PC-3 (cell line): Measurements from ENCODE around the gene MYH14. TPM values are rescaled to one million over a fixed set of nuclear protein-coding genes. Genes with fewer than 3 reads are reported as not detected.

Experiments
- ATAC-seq: fragments of 200-7000 bp; cut with Tn5 transposase; 2 replicates; pipeline ENCODE4 v1.9.1; 2020; ENCODE audit warnings: mild to moderate bottlenecking, moderate library complexity
- BruUV-seq: library from RNA; stranded (reverse); fragments of 400-500 nt; replicated peaks from 2 replicates; lab custom pipeline; 2021; lab: Mats Ljungman, UMichigan
- CTCF ChIA-PET: fragments of 300-600 bp; sonication (Branson Sonifier 250); formaldehyde crosslinking; loops from one replicate; lab custom pipeline; 2022; ENCODE audit warnings: antibody characterized with exemption; lab: Charles Lee
- POLR2A ChIA-PET: fragments of 300-600 bp; sonication (Branson Sonifier 250); formaldehyde crosslinking; loops from one replicate; lab custom pipeline; 2022; ENCODE audit warnings: antibody characterized with exemption; ENCODE audit not compliant: unreplicated experiment; lab: Charles Lee
- DNase-seq: peaks from one replicate; pipeline ENCODE4 v3.0.0-alpha.2; 2015
- H2AFZ ChIP-seq: fragments of 300-600 bp; sonication (generic); 2 replicates; pipeline ENCODE4 v1.6.0; 2016; ENCODE audit warnings: antibody characterized with exemption, low read length
- H3F3A ChIP-seq: fragments of 300-600 bp; sonication (generic); one replicate; pipeline ENCODE4 v1.6.0; 2017; ENCODE audit warnings: antibody characterized with exemption, low read length, control low read depth, mild to moderate bottlenecking; ENCODE audit not compliant: unreplicated experiment
- H3K27ac ChIP-seq: fragments of 300-600 bp; sonication (generic); 2 replicates; pipeline ENCODE4 v1.5.1; 2016; ENCODE audit warnings: mild to moderate bottlenecking, low read length
- H3K27me3 ChIP-seq: fragments of 300-600 bp; sonication (generic); 2 replicates; pipeline ENCODE4 v1.6.1; 2016; ENCODE audit warnings: low read length, mixed read lengths
- H3K36me3 ChIP-seq: fragments of 300-600 bp; sonication (generic); 2 replicates; pipeline ENCODE4 v1.6.1; 2016; ENCODE audit warnings: low read depth, mixed run types, low read length, mixed read lengths
- H3K4me1 ChIP-seq: fragments of 300-600 bp; sonication (generic); 2 replicates; pipeline ENCODE4 v1.5.1; 2016; ENCODE audit warnings: low read length; ENCODE audit not compliant: insufficient read depth
- H3K4me2 ChIP-seq: fragments of 300-600 bp; sonication (generic); 2 replicates; pipeline ENCODE4 v1.6.0; 2016; ENCODE audit warnings: low read length
- H3K4me3 ChIP-seq: fragments of 300-600 bp; sonication (generic); 2 replicates; pipeline ENCODE4 v1.5.1; 2016; ENCODE audit warnings: mild to moderate bottlenecking, low read length, mixed read lengths
- H3K79me2 ChIP-seq: fragments of 300-600 bp; sonication (generic); 2 replicates; pipeline ENCODE4 v1.6.1; 2017; ENCODE audit warnings: low read length, mixed read lengths
- H3K9ac ChIP-seq: fragments of 300-600 bp; sonication (generic); 2 replicates; pipeline ENCODE4 v1.6.0; 2016; ENCODE audit warnings: mild to moderate bottlenecking, low read length
- H3K9me2 ChIP-seq: fragments of 300-600 bp; sonication (generic); replicated peaks from 2 replicates; pipeline ENCODE4 v1.6.1; 2016; ENCODE audit warnings: mixed run types, low read length, mixed read lengths
- H3K9me3 ChIP-seq: fragments of 300-600 bp; sonication (generic); 2 replicates; pipeline ENCODE4 v1.6.1; 2016; ENCODE audit warnings: low read length, mixed read lengths
- H4K20me1 ChIP-seq: fragments of 300-600 bp; sonication (generic); 2 replicates; pipeline ENCODE4 v1.6.1; 2016; ENCODE audit warnings: low read length, mixed read lengths
- CTCF ChIP-seq: fragments of 300-600 bp; sonication (generic); conservative IDR thresholded peaks from 2 replicates; pipeline ENCODE4 v1.5.1; 2017; ENCODE audit warnings: antibody characterized with exemption, low read depth, mild to moderate bottlenecking, low read length
- EZH2 ChIP-seq: fragments of 300-600 bp; sonication (generic); IDR thresholded peaks from one replicate; pipeline ENCODE4 v1.6.1; 2017; ENCODE audit warnings: antibody characterized with exemption, mild to moderate bottlenecking, low read length; ENCODE audit not compliant: unreplicated experiment
- EZH2phosphoT487 ChIP-seq: fragments of 300-600 bp; sonication (generic); IDR thresholded peaks from 2 replicates; pipeline ENCODE4 v1.6.1; 2018; ENCODE audit warnings: mild to moderate bottlenecking, antibody characterized with exemption, low read length, borderline replicate concordance
- intact Hi-C: fragments of 100-400 bp; cut with micrococcal nuclease; formaldehyde crosslinking; loops from 2 replicates; pipeline ENCODE4 v1.9.0; 2023
- total RNA-seq: library from RNA; depleted of rRNA; stranded (reverse); fragments of >200 nt; gene quantifications from 2 replicates; pipeline ENCODE4 v1.2.3, GENCODE V29; 2014; rRNA removed

MYH14 gene
- total RNA-seq, 1 experiment from 2014 or later, result 20.2 TPM

GRCh38 chr19:50358483-50359327 lies 155.3 kb downstream of the MYH14 start:
- Histone ChIP-seq H3F3A (no peaks in the 10 kb centered on the region), H3K27me3 (no peaks in the 10 kb centered on the region), H3K4me2 (peak overlapping the region; percentile 79), H3K4me1 (no peaks in the 10 kb centered on the region; the same call in 1 of the 2 replicates), H3K9me2 (no peaks in the 10 kb centered on the region), H3K9ac (no peak overlapping the region), H4K20me1 (no peaks in the 10 kb centered on the region), H3K36me3 (no peaks in the 10 kb centered on the region), H2AFZ (peak overlapping the region; percentile 65; the same call in 1 of the 2 replicates), H3K79me2 (no peaks in the 10 kb centered on the region), H3K9me3 (no peaks in the 10 kb centered on the region), H3K27ac (no peak overlapping the region), H3K4me3 (peak overlapping the region; percentile 60)
- CTCF ChIA-PET, result no interaction called here
- BruUV-seq, result no TSS peak
- POLR2A ChIA-PET, result no interaction called here
- TF ChIP-seq CTCF (no peak), EZH2 (no peak), EZH2phosphoT487 (no peak)
- ATAC-seq (no peak), DNase-seq (peak; percentile 32)
- intact Hi-C loops, result no loop called here

GRCh38 chr19:50359328-50359818 lies 156.0 kb downstream of the MYH14 start:
- no peaks in the 10 kb centered on the region for H3K79me2 ChIP-seq
- POLR2A ChIA-PET, result no interaction called here
- no peak for ATAC-seq
- no peaks in the 10 kb centered on the region; the same call in 1 of the 2 replicates for H3K4me1 ChIP-seq
- no peak overlapping the region for H3K27ac ChIP-seq
- no peaks in the 10 kb centered on the region for H3K27me3 ChIP-seq
- no peak overlapping the region for H3K9ac ChIP-seq
- H3K9me2 ChIP-seq, result no peaks in the 10 kb centered on the region
- H2AFZ ChIP-seq, result no peak overlapping the region
- intact Hi-C loops, result no loop called here
- no TSS peak for BruUV-seq
- H3F3A ChIP-seq, result no peaks in the 10 kb centered on the region
- TF ChIP-seq EZH2 (no peak), EZH2phosphoT487 (no peak), CTCF (no peak)
- no peaks in the 10 kb centered on the region for H3K9me3 ChIP-seq
- H4K20me1 ChIP-seq, result no peaks in the 10 kb centered on the region
- H3K36me3 ChIP-seq, result no peaks in the 10 kb centered on the region
- no peak for DNase-seq
- H3K4me2 ChIP-seq, result no peak overlapping the region
- no peak overlapping the region for H3K4me3 ChIP-seq
- CTCF ChIA-PET, result no interaction called here

Other genes starting within 250 kb of the MYH14 start
- gene SIGLEC11, start 242.4 kb upstream of the MYH14 start, total RNA-seq, result not detected in 2 replicates
- 26.0 and 36.3 TPM in 2 replicates for gene VRK3, start 178.2 kb upstream of the MYH14 start, total RNA-seq
- 18.4 and 18.5 TPM in 2 replicates for gene ZNF473, start 177.6 kb upstream of the MYH14 start, total RNA-seq
- not detected in 2 replicates for gene IZUMO2, start 40.3 kb upstream of the MYH14 start, total RNA-seq
- 3.1 and 3.6 TPM in 2 replicates for gene KCNC3, start 125.8 kb downstream of the MYH14 start, total RNA-seq
- 1.2 and 3.0 TPM in 2 replicates for gene NAPSA, start 162.0 kb downstream of the MYH14 start, total RNA-seq
- gene NR1H2, start 172.8 kb downstream of the MYH14 start, total RNA-seq, result 130 and 152 TPM in 2 replicates
- 165 and 210 TPM in 2 replicates for gene POLD1, start 180.7 kb downstream of the MYH14 start, total RNA-seq
- not detected in 2 replicates for gene SPIB, start 215.3 kb downstream of the MYH14 start, total RNA-seq
- not detected in 2 replicates for gene MYBPC2, start 229.3 kb downstream of the MYH14 start, total RNA-seq